GM04503 (cell line): ENCODE measurements around the gene RNF207.

Experiments
- DNase-seq: peaks from one replicate; pipeline ENCODE4 v3.0.0-alpha.2; 2012; ENCODE audit warnings: low read depth

The RNF207 gene

GRCh38 chr1:6205849-6206519, at the start of gene RNF207:
TSS of gene RNF207 (plus strand) at chr1:6206119. CDS start at chr1:6206536, 417 bp downstream.
- no peak for DNase-seq

DNA sequence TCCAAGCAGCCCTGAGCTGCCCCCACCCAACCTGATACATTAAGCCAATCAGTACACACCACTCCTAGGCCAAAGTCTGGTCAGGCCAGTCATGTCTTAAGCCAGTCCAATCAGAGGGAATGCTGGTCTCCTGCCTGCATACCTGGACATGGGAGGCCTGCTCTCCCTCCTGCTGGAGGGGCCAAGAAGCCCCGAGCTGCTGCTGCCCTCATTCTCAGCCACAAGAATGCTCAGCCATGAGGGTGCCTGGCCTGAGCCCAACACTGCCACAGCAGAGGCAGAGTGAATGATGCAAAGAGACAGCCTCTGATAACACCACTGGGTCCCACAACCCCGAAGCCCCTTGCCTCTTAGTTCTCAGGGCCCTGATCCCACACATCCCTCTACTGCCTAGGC, 48.8 kb upstream of the RNF207 start:
- no peak for DNase-seq

GRCh38 chr1:6157528-6158174, 48.3 kb upstream of the RNF207 start:
- no peak for DNase-seq

- no peak for DNase-seq
These were observed 47.7 kb upstream of the RNF207 start for GRCh38 chr1:6158181-6158580.

- no peak for DNase-seq
These were observed 43.6 kb upstream of the RNF207 start for GRCh38 chr1:6162341-6162740.

DNA sequence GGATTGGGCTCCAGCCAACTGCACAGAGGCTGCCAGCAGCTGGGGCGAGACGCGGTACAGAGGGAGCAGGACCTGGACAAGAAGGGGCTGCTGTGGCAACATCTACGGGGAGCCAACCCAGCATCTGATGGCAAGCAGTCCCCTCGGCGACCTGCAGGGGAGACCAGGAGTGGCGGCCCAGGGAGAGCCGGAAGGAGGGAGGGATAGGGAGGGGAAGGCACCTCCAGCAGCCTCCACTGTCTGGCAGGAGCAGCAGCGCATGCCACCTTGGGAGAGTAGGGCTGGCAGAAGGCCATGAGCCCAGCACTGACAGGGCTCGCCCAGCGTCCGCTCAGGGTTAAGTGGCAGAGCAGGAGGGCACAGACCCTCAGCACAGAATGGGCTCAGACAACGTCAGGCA, 43.1 kb upstream of the RNF207 start:
- no peak for DNase-seq

- DNase-seq: no peak
These were observed 42.5 kb upstream of the RNF207 start for GRCh38 chr1:6163191-6163972.

DNA sequence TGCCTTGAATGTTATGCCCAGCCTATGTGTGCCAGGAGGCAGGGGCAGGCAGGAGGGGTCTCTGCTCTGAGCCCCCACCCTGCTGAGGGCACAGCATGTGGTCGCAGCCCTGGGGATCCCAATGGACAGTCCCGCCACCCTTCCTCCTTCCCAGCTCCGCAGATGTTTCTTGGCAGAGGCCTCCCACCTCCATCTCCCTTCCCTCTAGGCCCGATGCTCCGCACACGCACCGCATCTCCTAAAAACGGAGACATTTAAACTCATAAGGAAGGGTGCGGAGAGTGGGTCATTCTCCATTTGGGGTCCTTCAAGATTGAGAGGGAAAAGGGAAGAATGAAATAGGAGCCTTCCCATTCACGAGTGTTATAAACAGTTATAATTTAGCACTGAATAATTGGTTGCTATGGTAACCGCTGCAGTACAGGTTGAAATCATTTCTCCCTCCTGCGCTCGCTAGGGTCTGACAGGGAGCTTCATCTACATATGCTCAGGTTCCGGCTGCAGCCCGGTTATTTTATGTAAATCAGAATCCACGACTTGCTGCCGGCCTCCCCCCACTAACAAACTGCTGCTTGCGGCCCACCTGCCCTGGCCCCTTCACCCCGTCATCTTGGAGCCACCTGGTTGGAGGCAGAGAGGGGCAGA, 41.8 kb upstream of the RNF207 start:
- DNase-seq: no peak

- DNase-seq: no peak
These were observed 40.9 kb upstream of the RNF207 start for GRCh38 chr1:6165027-6165426.

DNA sequence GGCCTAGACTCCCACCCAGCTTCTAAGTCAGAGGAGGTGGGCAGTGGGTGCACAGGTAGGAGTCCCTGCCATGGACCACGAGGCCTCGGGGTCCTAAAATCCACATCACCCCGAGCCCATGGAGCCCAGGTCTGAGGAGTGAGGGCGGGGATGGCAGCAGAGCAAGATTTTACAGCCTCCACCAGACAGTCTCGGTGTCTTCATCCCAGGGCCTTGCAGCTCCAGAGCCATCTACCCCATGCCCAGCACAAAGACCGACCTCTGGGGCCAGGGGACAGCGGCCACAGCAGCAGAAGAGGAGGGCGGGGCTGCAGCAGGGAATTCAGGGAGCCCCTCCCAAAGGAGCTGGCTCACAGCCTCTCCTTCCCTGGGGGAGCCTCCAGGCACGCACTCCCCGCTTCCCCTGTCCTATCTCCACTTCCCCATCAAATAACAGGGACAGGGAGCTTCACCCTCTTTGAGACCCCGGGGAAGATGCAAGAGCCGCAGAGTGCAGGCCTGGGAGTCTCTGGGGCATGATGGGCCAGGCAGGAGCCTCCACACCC, 40.4 kb upstream of the RNF207 start:
- DNase-seq: no peak

DNA sequence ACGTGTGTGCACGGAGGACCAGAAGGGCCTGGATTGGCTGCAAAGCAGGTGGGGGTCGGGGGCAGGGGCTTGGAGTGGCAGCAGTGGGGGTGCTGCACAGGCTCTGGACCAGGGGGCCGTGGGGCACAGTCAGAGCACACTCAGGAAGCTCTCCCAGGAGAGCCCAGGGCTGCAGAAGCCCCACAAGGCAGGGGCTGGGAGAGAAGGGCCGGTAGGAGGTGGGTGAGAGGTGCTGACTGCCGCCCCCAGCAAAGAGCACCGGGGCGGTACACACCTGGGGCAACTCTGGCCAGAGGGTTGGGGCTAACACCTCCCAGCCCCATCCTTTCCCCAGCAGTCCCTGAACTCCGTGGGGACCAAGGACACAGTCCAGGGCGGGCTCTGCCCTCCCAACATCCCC, 39.7 kb upstream of the RNF207 start:
- DNase-seq: no peak

DNA sequence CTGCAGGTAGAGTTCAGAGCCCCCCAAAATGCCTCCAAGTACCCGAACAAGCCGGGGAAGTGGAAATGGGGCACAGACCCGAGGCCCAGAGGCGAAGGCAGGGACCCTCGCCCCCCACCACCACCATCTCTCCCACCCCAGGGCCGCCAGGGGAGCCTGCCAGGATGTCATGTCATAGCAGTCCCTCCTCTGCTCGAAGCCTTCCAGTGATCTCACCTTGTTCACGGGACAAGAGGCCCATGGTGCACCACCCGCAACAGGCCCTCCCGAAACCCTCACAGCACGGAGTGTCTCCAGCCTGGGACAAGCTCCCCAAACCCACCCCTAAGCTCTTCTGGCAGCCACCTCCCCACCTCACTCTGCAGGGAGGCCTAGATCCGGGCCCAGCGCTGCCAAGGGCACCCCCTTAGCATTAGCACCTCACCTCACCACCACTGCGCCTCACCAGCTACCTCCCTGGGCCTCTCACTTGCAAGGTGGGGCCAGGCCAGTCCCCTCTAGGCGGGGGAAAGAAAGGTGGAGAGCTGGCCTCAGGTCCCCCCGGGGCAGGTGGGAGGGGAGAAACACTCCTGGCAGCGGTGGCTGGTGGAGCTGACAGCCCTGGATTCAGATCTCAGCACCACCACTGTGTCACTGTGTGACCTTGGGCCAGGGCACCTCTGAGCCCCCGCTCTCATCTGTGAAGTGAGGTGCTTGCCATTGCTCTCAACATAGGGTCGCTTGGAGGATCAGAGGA, 39.1 kb upstream of the RNF207 start:
- DNase-seq: no peak

DNA sequence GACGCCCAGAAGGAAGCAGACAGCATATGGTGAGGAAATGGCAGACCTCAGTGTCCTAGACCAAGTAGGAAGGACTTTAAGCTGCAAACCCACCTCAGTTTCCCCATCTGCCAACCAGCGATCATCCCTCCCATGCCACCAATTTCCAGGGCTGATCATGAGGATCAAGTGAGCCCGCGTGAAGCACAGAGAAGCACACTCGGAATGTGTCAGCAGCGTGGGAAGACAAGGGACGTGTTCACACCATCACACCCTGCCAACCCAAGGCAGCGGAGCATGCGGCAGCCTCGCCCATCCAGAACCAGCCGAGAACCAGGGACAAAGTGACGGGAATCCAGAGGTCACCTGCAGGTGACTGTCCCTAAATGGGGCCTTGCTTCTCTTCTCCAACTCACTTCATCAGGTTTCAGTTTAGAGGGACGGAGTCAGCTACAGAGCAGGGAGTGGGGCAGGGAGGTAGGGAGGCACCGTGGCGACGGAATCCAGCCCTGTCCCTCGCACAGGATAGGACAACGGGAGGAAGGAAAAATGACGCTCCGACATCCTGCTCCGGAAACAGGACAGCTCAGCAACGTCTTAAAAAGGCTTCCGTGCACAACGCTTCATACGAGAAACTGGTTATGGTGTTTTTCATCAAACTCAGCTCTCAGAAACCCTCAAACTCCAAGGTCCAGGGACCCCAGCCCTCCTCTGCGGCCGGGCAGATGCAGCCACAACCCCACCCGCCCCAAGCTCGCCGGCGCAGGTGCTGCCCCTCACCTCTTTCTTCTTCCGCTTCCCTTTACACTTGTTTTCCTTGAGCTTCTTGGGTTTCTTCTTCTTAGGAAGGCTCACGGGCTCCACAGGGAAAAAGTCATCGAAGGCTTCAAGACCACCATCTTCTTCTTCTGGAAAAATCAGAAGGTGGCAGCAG, 38.3 kb upstream of the RNF207 start:
- DNase-seq: no peak

DNA sequence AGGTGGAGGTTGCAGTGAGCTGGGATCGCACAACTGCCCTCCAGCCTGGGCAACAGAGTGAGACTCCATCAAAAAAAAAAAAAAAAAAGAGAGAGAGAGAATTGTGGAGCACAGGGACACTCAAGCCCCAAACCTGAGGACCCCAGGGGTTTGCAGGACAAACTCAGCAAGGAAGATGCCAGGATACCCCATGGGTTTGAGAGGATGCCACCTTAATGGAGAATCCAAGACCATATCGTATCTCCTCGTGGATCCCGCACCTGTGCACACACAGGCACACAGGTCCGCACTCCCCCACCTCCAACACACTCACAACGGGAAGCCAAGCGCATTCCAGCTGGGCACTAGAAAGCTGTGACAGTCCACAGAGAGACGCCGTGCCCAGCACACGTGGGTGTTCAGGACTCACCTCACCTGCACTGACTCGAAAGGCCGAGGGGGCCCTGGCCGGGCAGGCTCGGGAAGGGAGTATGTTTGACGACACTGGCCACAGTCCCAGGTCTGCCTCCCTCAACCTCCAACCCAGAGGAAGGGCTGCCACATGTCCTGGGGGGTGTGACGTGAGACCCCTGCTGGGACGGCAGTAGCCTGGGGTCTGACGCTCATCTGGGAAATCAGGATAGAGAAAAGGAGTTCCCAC, 36.9 kb upstream of the RNF207 start:
- no peak for DNase-seq

- DNase-seq: no peak
These were observed 35.7 kb upstream of the RNF207 start for GRCh38 chr1:6170116-6170741.

- DNase-seq: no peak
These were observed 35.1 kb upstream of the RNF207 start for GRCh38 chr1:6170742-6171201.

- no peak for DNase-seq
These were observed 34.3 kb upstream of the RNF207 start for GRCh38 chr1:6171548-6172124.

DNA sequence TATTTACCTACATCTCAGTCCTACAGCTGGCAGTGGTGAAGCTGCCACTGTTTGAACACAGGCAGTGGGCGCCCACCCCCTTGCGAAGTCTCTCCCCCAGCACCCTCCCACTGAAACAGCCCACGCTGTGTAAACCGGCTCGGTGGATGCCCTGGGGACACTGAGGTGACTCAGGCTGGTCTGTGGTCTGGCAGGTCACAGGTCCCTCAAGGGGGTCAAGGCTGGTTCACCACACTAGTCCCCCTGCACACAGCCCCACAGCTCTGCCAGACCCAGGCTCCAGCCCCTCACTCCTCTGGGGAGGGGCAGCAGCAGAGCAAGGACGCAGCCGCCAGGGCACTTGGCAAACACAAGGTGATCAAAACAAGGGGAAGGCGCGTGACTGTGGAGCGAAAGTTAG, 33.4 kb upstream of the RNF207 start:
- DNase-seq: no peak
